GM21717 (cell line): ENCODE measurements around the gene CCNJL.

Experiments used
- ATAC-seq: cut with Tn5 transposase; IDR thresholded peaks from one replicate; pipeline ENCODE4 v1.9.1; 2021; ENCODE audit warnings: mild to moderate bottlenecking, moderate library complexity; ENCODE audit not compliant: unreplicated experiment

Gene CCNJL

GRCh38 chr5:160230686-160231527 is 81.5 kb downstream of the CCNJL start:
- peak; percentile 73 for ATAC-seq

DNA sequence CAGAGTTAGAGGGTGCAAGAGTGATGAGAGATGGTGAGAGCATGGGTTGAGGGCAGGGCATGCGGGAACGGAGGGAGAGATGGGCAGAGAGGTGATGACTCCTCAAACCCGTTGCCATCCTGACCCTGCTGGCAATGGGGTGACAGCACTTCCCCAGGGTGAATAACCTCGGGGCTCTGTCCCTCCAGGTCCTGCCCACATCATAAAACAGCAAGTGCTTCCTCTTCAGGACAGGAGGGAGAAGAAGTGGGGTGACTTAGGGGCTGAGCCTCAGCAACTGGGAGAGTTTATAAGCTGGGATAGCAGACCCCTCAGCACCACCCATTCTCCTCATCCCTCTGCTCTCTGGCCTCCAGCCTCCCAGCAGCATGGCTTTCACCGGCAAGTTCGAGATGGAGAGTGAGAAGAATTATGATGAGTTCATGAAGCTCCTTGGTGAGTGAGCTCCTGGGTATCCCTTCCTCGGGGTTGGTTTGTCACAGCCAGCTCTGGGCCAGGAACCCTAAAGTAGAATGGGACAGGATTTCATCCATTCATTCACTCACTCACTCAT is 83.1 kb downstream of the CCNJL start, which contains the start of gene FABP6:
Gene FABP6, plus strand, starts transcription at position 317 of the 553 bp plus-strand sequence. Its CDS starts 52 bp downstream, at position 369.
- ATAC-seq: no peak

GRCh38 chr5:160227012-160227411 is 85.4 kb downstream of the CCNJL start:
- ATAC-seq: no peak

- no peak for ATAC-seq
Measured at GRCh38 chr5:160221082-160221481, 91.3 kb downstream of the CCNJL start.

GRCh38 chr5:160219356-160219755 is 93.0 kb downstream of the CCNJL start:
- ATAC-seq: no peak

GRCh38 chr5:160213537-160213936 is 98.8 kb downstream of the CCNJL start:
- no peak for ATAC-seq

DNA sequence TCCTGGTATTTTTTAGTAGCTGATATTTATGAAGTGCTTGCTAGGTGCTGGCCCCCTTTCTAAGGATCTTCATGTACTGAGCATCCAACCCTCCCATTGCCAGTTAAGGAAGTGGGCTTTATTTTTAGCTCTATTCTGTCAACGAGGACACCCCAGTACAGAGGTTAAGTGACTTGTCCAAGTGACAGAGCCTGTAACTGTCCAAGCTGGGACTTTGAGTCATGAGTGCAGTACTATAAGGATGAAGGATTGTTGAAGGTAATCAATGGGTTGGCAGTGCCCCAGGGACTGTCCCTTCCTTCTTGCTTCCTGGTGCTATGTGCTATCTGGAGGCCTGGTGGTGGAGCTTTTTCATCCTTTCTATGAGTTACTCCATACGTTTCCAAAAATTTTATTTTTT is 101.0 kb downstream of the CCNJL start:
- no peak for ATAC-seq

DNA sequence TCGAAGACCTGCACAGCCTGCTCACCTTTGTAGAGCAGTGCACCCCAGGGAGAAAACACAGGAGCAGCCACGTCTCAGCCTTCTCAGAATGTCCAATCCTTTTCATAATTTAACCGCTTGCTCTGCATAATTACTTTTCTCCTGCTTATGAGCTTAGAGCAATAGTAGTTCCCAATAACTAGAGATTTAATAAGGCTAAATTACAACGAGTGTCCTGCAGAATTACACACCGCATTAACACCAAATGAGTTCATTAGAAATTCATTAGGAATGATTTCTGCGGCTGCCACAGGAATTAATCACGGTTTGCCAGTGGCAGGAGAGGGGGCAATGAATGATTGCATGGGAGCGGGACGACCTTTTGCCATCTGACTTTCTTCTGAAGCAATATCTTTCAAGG is 101.8 kb downstream of the CCNJL start:
- ATAC-seq: no peak

DNA sequence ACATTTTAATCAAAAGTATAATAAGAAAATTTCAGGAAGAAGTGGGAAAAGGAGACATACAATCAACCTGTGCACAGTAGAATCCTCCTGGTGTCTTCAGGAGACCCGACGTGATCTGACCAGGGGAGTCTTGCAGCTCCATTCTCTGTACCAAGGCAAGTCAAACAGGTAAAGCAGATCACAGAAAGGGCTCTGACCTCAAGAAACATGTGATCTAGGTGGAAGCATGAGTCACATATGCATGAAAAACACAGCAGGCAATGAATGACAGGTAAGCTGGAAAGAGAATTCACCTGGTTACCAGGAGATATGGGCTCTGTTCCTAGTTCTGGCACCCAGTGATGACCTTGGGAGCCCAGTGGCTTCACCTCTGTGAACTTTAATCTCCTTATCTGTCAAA is 102.4 kb downstream of the CCNJL start:
- ATAC-seq: no peak

DNA sequence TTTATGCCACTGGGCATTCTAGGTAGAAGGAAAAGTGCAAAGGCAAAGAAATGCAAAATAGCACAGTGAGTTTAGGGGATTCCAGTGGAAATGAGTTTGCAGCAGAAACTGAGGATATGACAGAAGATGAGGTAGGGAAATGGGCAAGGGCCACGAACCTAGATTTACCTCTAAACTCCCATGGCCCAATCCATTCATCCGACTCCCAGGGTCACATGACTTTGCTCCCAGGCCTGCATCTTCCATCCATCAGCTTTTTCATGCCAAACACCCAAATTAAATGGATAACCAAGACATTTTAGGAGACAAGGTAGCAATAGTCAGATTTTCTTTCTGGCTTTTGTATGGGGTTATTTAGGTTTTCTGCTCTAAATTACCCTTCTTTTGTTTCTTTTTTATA is 105.3 kb downstream of the CCNJL start:
- no peak for ATAC-seq
